Activated CD8-positive, alpha-beta memory T cell treated with anti-CD3 and anti-CD28 coated beads, Interleukin-2, amount 50 U/mL, for 1 hour (primary cell): ENCODE measurements around the gene CERK.
"Not testable (repeated sequence)": the region's sequence is repeated elsewhere in the genome, so short reads cannot be mapped to it uniquely, and the experiment has no call there.

ENCODE experiments used
- DNase-seq: peaks from one replicate; pipeline ENCODE4 v3.0.0-alpha.2; 2020; ENCODE audit errors: extremely low read depth

The CERK gene

GRCh38 chr22:46748908-46749675 is 11.0 kb upstream of the CERK start:
- no peak for DNase-seq

DNA sequence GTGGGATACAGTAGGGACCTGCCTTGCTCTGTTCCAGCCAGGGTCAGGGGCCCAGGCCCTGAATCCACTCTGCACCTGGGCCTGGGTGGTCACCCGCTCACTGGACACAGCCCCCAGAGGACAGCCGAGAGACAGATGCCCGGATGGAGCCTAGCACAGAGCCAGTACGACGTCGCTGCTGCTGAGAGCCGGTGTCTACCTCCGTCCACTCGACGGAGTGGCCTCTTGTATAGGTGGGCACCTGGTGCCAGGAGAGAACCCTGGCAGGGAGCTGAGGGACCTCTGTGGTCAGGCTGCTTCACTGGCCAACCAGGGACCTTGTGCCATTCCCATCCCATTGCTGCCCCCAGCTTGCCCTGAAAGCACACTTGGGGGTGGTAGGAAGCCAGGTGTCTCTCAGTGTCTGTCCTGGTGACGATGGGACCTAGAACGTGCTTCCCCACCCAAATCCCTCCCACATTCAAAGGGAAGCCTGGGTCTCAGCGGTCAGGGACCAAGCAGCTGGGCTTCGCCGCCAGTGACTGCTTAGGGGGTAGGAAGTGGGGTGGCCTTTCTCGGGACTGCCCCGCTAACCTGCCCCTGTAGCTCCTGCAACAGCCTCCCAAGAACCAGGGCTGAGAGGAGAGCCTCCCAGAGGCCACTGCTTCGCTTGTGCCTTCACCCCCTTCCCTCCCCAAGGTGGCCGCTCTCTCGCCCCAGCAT is 10.3 kb upstream of the CERK start:
- DNase-seq = no peak

DNA sequence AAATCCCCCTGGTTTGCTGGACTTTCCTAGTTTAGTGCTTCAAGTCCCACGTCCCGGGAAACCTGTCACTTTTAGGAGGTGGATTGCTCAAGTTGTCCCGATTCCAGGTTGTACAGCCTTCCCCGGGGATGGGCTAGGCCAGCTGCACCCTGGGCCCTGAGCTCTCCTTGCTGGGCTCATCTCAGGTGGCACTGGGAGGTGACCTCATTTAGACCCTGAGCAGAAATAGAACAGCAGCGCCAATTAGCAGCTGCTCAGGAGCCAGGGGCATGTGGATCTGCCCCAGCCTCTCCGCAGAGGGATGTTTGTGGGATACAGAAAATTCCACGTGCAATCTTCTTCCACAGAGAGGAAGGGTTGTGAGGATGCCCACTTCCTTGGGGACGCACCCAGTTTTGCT is 9.6 kb upstream of the CERK start:
- no peak for DNase-seq

- no peak for DNase-seq
Measured at GRCh38 chr22:46746620-46747019, 8.6 kb upstream of the CERK start.

GRCh38 chr22:46746192-46746591 is 8.1 kb upstream of the CERK start:
- DNase-seq = no peak

- DNase-seq = no peak
Measured at GRCh38 chr22:46744581-46744980, 6.5 kb upstream of the CERK start.

DNA sequence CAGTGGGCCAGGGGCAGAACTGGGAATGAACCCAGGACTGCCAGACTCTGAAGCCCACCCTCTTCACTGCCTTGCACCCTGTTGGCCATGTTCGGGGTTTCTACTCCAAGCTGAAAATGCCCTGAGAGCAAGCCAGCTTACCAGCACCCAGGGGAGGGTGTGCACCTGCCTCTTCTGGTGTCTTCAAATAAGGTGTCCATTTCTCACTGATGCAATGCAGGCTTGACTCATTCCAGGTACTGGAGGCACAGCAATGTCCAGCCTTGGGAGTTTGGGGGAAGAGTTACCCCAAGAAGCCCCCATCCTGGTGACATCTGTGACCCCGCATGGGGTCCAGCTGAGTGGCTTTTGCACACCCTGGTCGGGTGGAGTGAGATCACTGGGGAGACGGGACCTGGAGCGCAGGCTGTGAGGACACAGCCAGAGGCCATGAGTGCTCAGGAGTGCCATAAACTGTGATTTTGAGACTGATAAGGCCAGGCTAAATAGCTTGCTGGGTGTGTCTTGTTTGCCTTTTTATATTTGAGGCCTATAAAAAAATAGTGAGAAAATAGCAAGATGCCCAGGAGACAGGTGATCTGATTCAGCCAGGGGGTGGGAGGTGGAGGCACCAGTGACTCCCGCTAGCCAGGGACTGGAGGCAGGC is 4.6 kb upstream of the CERK start:
- no peak for DNase-seq

- DNase-seq = no peak
Measured at GRCh38 chr22:46741974-46742519, 4.0 kb upstream of the CERK start.

DNA sequence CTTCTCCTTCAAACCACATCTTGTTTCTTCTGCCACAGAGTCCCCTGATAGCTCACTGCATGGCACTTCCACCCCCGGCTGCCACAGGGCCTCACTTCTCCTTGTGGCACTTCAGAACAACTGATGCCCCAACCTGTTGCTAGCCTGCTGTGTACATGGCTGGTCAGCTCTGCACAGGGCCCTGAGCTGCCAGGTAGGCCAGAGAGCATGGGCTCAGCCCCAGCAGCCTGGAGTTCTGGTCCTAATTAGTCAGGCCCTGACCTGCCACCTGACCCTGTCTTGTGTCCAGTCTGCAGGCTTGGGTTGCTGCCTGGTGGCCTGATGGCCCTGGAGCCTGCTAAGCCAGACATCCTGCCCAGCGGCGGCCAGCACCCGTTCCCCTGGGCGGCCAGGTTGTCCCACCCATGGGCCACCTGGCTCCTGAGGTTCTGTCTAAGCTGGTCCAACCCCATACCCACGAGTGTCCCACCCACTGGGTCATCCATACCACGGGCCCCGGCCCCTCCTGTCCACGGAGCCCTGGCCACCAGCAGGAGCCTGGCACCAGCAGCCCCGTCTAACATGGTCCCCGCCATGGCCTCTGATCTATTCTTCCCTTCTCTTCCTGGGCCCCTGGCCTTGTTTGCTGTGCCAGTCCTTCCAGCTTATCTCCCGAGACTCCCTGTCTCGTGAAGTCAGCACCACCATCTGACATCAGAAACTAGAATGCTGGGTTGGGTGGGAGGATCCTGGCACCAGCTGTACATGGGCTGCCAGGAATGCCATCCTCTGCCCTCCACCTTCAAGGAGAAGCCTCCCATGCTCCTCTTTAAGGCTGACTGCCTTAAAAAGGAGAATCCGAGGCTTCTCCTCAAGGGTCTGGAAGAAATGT is 3.1 kb upstream of the CERK start:
- DNase-seq = no peak

DNA sequence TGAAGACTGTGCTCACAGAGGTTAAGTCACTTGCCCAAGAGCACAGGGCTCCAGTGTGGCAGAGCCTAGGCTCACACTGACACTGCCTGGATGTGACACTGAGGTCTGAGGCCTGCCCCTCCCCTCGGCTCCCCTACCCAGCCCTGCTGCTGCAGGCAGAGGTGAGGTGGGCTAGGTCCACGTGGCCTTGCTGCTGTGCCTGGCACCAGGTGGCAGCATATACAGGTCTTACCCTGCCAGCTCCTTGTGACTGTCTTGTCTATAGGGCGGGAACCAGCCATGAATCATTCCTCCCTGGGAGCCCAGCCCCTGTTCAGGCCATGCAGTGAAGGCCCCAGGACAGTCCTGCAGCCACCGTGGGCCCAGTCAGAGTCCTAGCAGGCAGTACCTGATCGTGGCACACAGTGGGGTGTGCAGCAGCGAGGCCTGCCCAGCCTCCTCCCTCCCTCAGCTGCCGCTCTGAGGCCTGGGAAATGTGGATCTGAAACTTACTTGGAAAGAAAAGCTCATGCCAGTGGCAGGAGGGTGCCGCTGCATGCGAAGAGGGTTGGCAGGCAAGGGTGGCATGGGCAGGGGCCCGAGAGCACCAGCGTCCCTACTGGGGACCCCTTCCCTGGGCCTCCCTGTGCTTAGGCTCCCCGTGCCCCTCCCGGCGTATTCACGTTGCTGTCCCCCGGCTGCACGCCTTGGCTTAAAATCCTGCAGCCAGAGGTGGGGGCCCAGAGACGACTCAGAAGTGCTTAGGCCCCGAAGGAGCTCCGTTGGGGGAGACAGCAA is 1.2 kb upstream of the CERK start:
- DNase-seq = peak; percentile 78

GRCh38 chr22:46738647-46739093 is 618 bp upstream of the CERK start:
- DNase-seq = no peak

GRCh38 chr22:46737105-46737975 is 712 bp downstream of the CERK start:
- DNase-seq = no peak

DNA sequence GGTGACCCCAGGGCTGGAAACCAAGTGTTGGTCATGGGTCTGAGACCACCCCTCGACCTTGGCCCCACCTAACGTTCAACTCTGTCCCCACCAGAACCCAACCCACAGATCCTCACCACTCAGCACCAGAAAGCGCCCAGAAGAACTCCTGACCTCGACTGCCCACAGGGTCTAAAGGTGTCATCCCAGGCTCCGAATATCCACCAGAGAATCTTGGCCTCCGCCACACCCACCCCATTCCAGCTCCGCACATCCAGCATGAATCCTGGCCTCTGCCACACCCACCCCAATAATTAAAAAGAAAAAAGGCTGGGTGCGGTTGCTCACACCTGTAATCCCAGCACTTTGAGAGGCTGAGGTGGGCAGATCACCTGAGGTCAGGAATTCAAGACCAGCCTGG is 1.3 kb downstream of the CERK start:
- DNase-seq = no peak

GRCh38 chr22:46735747-46736608 is 2.1 kb downstream of the CERK start:
- DNase-seq = no peak

- peak; percentile 47 for DNase-seq
Measured at GRCh38 chr22:46734830-46735453, 3.1 kb downstream of the CERK start.

GRCh38 chr22:46734213-46734722 is 3.8 kb downstream of the CERK start:
- DNase-seq = not testable (repeated sequence)

DNA sequence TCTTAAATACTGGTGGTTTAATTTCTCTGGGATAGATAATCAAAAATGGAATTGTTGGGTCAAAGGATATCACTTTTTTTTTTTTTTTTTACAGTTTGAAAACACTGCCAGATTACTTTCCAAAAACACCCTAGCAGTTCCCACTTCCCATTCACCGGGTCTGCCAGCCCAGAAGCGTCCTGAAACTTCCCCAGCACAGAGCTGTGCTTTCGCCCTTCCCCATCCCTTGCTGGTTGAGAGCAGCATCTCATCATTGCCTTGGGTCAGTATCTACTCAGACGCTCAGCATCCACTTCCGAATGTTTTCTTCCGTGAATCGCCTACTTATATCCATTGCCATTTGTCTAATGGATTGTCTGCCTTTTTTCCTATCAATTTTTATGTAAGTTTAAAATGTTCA is 5.5 kb downstream of the CERK start:
- no peak for DNase-seq

DNA sequence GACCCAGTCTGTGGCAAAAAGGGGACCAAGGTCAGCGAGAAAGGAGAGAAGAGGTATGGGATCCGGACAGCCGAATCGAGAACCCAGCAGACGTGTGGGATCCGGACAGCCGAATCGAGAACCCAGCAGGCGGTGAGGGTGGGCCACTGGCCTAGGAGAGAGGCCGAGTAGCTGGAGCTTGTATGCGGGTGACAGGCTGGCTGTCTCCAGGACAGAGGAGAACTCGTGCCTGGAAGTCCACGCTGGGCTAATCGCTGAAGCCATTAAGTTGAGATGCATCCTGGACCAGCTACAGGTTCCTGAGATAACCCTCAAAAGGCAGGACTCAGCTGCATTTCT is 6.0 kb downstream of the CERK start:
- DNase-seq = no peak
